Prostate gland (tissue), 2 donors: ENCODE data around the gene TCF4. TPM values are rescaled to one million over a fixed set of nuclear protein-coding genes. Genes with fewer than 3 reads are reported as not detected.

Experiments
- DNase-seq: peaks from one replicate; pipeline ENCODE4 v3.0.0-alpha.2; 2019; ENCODE audit warnings: low spot score
- H3K27ac ChIP-seq, 2 donors: fragments of 200-600 bp; sonication (generic); 2 replicates each; pipeline ENCODE4 v1.5.1; 2017 to 2019
- H3K27me3 ChIP-seq: fragments of 200-600 bp; sonication (generic); replicated peaks from 2 replicates; pipeline ENCODE4 v1.5.1; 2019; ENCODE audit not compliant: insufficient read depth
- H3K36me3 ChIP-seq, 2 donors: fragments of 200-600 bp; sonication (generic); 1 replicate in 1 of 2; 2 replicates in 1 of 2; pipeline versions ENCODE4 v1.5.1 to v1.8.1; 2017 to 2019
- H3K4me1 ChIP-seq: fragments of 200-600 bp; sonication (generic); replicated peaks from 2 replicates; pipeline ENCODE4 v1.5.1; 2019
- H3K4me3 ChIP-seq, 2 donors: fragments of 200-600 bp; sonication (generic); 2 replicates each; pipeline ENCODE4 v1.5.1; 2017 to 2019
- H3K9me3 ChIP-seq: fragments of 200-600 bp; sonication (generic); 2 replicates; pipeline ENCODE4 v1.5.1; 2017
- CTCF ChIP-seq, 4 experiments: fragments of 200-600 bp in 2 of 4; fragments of 450-650 bp in 2 of 4; sonication (generic) in 2 of 4; IDR thresholded peaks; 1 replicate in 3 of 4; 2 replicates in 1 of 4; pipeline ENCODE4 v1.5.1; 2016 to 2019; ENCODE audit warnings: antibody characterized with exemption in 4 of 4, mild to moderate bottlenecking in 2 of 4, moderate library complexity in 2 of 4
- POLR2A ChIP-seq: fragments of 450-650 bp; IDR thresholded peaks from one replicate; pipeline ENCODE4 v1.6.1; 2016; ENCODE audit warnings: antibody characterized with exemption, mild to moderate bottlenecking
- POLR2AphosphoS5 ChIP-seq: sonication (generic); formaldehyde crosslinking; IDR thresholded peaks from one replicate; pipeline ENCODE4 v1.6.1; 2017; ENCODE audit warnings: antibody characterized with exemption
- WGBS: methylation state at CpG from one replicate; pipeline ENCODE4 v1.1.5; 2018; 5-methylcytosine and 5-hydroxymethylcytosine counted together
- intact Hi-C: fragments of 100-400 bp; cut with DNase I; formaldehyde crosslinking; loops from one replicate; pipeline ENCODE4 v1.14.2; 2022
- total RNA-seq, 2 donors: library from RNA; depleted of rRNA; stranded (reverse); fragments of >200 nt; gene quantifications; one replicate each; pipeline ENCODE4 v1.1.0, GENCODE V29; 2016

TCF4 gene
- total RNA-seq, 2 donors from 2014 or later: 29.8 to 87.2 TPM

DNA sequence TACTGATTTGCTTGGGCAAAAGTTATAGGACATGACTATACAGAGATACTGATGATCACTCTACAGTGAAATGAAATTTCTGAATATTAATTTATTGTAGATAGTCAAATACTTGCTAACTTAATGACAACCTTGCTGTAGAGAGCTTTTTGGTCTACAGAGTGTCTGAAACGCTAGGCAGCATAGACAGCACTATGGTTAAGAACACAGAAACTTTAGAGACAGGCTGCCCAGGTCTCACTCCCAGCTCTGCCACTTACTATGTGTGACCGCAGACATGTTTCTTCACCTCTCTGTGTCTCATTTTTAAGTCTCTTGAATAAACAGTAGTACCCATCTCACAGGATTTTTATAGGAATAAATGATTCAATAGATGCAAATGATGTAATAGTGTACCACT, 247.0 kb downstream of the TCF4 start:
- WGBS: 92% methylated on average over 2 of the region's 2 CpGs
- H3K4me1 ChIP-seq: no peaks in the 10 kb centered on the region
- intact Hi-C loops: loop anchor here (5.0 to 10.0 kb wide), 2 partner anchors 76 to 1234 kb away; no protein-coding TSS in a partner anchor

GRCh38 chr18:55339990-55340389, 248.0 kb downstream of the TCF4 start:
- no peaks in the 10 kb centered on the region for H3K27me3 ChIP-seq
- H3K27ac ChIP-seq: no peak overlapping the region
- TF ChIP-seq CTCF (IDR thresholded peaks at IDR 0.05): no peak
- H3K4me3 ChIP-seq: no peak overlapping the region
- whole genome bisulfite sequencing: 80% methylated on average over 7 of the region's 7 CpGs
- no peaks in the 10 kb centered on the region for H3K36me3 ChIP-seq
- no peaks in the 10 kb centered on the region for H3K4me1 ChIP-seq
- DNase-seq: no peak
- intact Hi-C loops: loop anchor here (5.0 to 10.0 kb wide), 3 partner anchors 77 to 1235 kb away; no protein-coding TSS in a partner anchor
- H3K9me3 ChIP-seq: no peaks in the 10 kb centered on the region

More for the DNA sequence above, 247.0 kb downstream of the TCF4 start:
- Histone ChIP-seq H3K27ac (no peak overlapping the region), H3K27me3 (no peaks in the 10 kb centered on the region), H3K9me3 (no peaks in the 10 kb centered on the region), H3K4me3 (no peak overlapping the region), H3K36me3 (no peaks in the 10 kb centered on the region)
- DNase-seq: no peak
- TF ChIP-seq CTCF (IDR thresholded peaks at IDR 0.05) (no peak), POLR2A (no peak), POLR2AphosphoS5 (no peak)

DNA sequence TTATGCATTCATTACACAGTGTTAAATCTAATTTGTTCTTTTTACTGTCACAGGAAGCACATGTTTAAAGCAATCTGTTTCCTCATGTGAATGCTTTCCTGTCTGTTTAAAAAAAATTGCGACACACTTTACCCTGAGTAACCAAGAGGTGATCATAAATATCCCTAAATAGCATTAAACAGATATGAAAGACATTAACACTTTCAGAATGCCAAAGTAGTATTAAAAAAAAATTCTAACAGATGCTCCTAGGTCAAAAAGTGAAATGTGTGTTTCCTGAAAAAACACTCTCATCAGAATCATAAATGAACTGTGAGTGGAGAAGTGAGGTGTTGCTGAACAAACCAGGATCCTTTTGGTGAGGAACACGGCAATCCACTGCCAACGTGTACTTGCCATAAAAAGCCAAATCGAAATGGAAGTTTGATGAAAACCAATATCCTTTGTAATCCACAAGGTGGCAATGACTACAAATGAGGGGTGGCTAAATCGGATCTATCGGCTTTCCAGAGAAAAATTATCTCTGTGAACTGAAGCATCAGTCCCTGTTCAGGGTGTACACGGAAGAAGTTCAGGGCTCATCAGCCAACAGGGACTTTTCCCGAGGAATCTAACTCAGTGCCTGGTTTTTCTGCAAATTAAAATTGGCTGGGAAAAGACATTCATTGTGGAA, 248.9 kb downstream of the TCF4 start:
- no peaks in the 10 kb centered on the region for H3K36me3 ChIP-seq
- WGBS: 66% methylated on average over 8 of the region's 8 CpGs
- no peak for DNase-seq
- intact Hi-C loops: loop anchor here (10.0 kb wide), 1 partner anchor 446 kb away; no protein-coding TSS in a partner anchor
- no peaks in the 10 kb centered on the region for H3K4me1 ChIP-seq
- no peaks in the 10 kb centered on the region for H3K27me3 ChIP-seq
- no peak overlapping the region for H3K4me3 ChIP-seq
- TF ChIP-seq POLR2AphosphoS5 (no peak), POLR2A (no peak), CTCF (IDR thresholded peaks at IDR 0.05) (no peak)
- H3K27ac ChIP-seq: no peak overlapping the region
- H3K9me3 ChIP-seq: no peaks in the 10 kb centered on the region

GRCh38 chr18:55337908-55338521, 250.0 kb downstream of the TCF4 start:
- 77% methylated on average over 13 of the region's 13 CpGs for WGBS
- Histone ChIP-seq H3K4me3 (no peak overlapping the region), H3K9me3 (no peaks in the 10 kb centered on the region), H3K27ac (no peak overlapping the region), H3K36me3 (no peaks in the 10 kb centered on the region), H3K4me1 (no peaks in the 10 kb centered on the region), H3K27me3 (no peaks in the 10 kb centered on the region)
- TF ChIP-seq CTCF (IDR thresholded peaks at IDR 0.05): no peak
- no peak for TF ChIP-seq POLR2AphosphoS5
- TF ChIP-seq POLR2A: no peak
- intact Hi-C loops: loop anchor here (10.0 kb wide), 1 partner anchor 447 kb away; no protein-coding TSS in a partner anchor
- DNase-seq: no peak
